Osteocyte (in vitro differentiated cells): ENCODE results near the gene PABPN1L. TPM values are rescaled to one million over a fixed set of nuclear protein-coding genes. Genes with fewer than 3 reads are reported as not detected.
"Not testable (repeated sequence)": the region's sequence is repeated elsewhere in the genome, so short reads cannot be mapped to it uniquely, and the experiment has no call there.

Experiments
- DNase-seq: peaks from one replicate; pipeline ENCODE4 v3.0.0; 2021; ENCODE audit warnings: mixed read lengths; ENCODE audit not compliant: unreplicated experiment; ENCODE audit errors: extremely low spot score
- H3K27ac Mint-ChIP-seq: one replicate; pipeline ENCODE4 v1.8.0; 2021; ENCODE audit warnings: mild to moderate bottlenecking, mixed read lengths; ENCODE audit not compliant: unreplicated experiment
- H3K27me3 Mint-ChIP-seq: one replicate; pipeline ENCODE4 v1.8.0; 2021; ENCODE audit warnings: mixed read lengths; ENCODE audit not compliant: unreplicated experiment
- H3K36me3 Mint-ChIP-seq: one replicate; pipeline ENCODE4 v1.8.0; 2021; ENCODE audit warnings: mixed read lengths; ENCODE audit not compliant: unreplicated experiment
- H3K4me1 Mint-ChIP-seq: one replicate; pipeline ENCODE4 v1.8.0; 2021; ENCODE audit warnings: mixed read lengths; ENCODE audit not compliant: unreplicated experiment
- H3K4me3 Mint-ChIP-seq: one replicate; pipeline ENCODE4 v1.8.0; 2021; ENCODE audit warnings: mild to moderate bottlenecking, moderate library complexity, mixed read lengths; ENCODE audit not compliant: unreplicated experiment
- H3K9me3 Mint-ChIP-seq: one replicate; pipeline ENCODE4 v1.8.0; 2021; ENCODE audit warnings: mixed read lengths; ENCODE audit not compliant: unreplicated experiment
- CTCF ChIP-seq: fragments of 200-600 bp; sonication (generic); IDR thresholded peaks from 2 replicates; pipeline ENCODE4 v1.5.0; 2021; ENCODE audit warnings: antibody characterized with exemption, mild to moderate bottlenecking, moderate library complexity
- total RNA-seq: library from RNA; stranded (reverse); gene quantifications from 2 replicates; pipeline ENCODE4 v1.2.1, GENCODE V29; 2021

The PABPN1L gene
- total RNA-seq, 1 donor from 2014 or later, result not detected

GRCh38 chr16:88892065-88892464 lies 25.6 kb upstream of the PABPN1L start:
- Mint-ChIP-seq H3K9me3 (no peaks in the 10 kb centered on the region), H3K27me3 (peaks cover 5% of the 10 kb centered on the region), H3K4me1 (peaks cover 2% of the 10 kb centered on the region), H3K27ac (no peak overlapping the region), H3K36me3 (no peaks in the 10 kb centered on the region), H3K4me3 (no peak overlapping the region)
- TF ChIP-seq CTCF, result no peak
- no peak for DNase-seq

GRCh38 chr16:88891083-88891482 lies 24.6 kb upstream of the PABPN1L start:
- TF ChIP-seq CTCF, result no peak
- H3K27me3 Mint-ChIP-seq, result peaks cover 5% of the 10 kb centered on the region
- DNase-seq, result no peak

GRCh38 chr16:88889702-88890352 lies 23.4 kb upstream of the PABPN1L start:
- H3K4me3 Mint-ChIP-seq, H3K27ac Mint-ChIP-seq, H3K36me3 Mint-ChIP-seq, H3K27me3 Mint-ChIP-seq, DNase-seq, H3K9me3 Mint-ChIP-seq, H3K4me1 Mint-ChIP-seq: not testable (repeated sequence)

More at GRCh38 chr16:88891083-88891482, 24.6 kb upstream of the PABPN1L start:
- H3K9me3 Mint-ChIP-seq, result no peaks in the 10 kb centered on the region
- H3K27ac Mint-ChIP-seq, result no peak overlapping the region
- no peak overlapping the region for H3K4me3 Mint-ChIP-seq
- no peaks in the 10 kb centered on the region for H3K36me3 Mint-ChIP-seq
- peaks cover 2% of the 10 kb centered on the region for H3K4me1 Mint-ChIP-seq

- Mint-ChIP-seq H3K27me3 (peaks cover 5% of the 10 kb centered on the region), H3K4me1 (peaks cover 2% of the 10 kb centered on the region), H3K27ac (no peak overlapping the region), H3K4me3 (no peak overlapping the region), H3K9me3 (no peaks in the 10 kb centered on the region), H3K36me3 (no peaks in the 10 kb centered on the region)
- no peak for TF ChIP-seq CTCF
- DNase-seq, result no peak
These were observed 22.3 kb upstream of the PABPN1L start for GRCh38 chr16:88888461-88889387.

GRCh38 chr16:88888057-88888456 lies 21.6 kb upstream of the PABPN1L start:
- Mint-ChIP-seq H3K4me1 (peaks cover 2% of the 10 kb centered on the region), H3K4me3 (no peak overlapping the region), H3K9me3 (no peaks in the 10 kb centered on the region), H3K27me3 (peaks cover 5% of the 10 kb centered on the region), H3K27ac (no peak overlapping the region), H3K36me3 (no peaks in the 10 kb centered on the region)
- no peak for DNase-seq
- TF ChIP-seq CTCF, result no peak
